HEK293T (cell line): ENCODE results near the gene NRG3.

ENCODE experiments used
- CTCF ChIA-PET: fragments of 350-600 bp; formaldehyde crosslinking; extraction: SDS; loops from one replicate; lab custom pipeline; 2021; ENCODE audit warnings: antibody characterized with exemption, inconsistent platforms; lab: Yijun Ruan, JAX
- POLR2A ChIA-PET: fragments of 350-600 bp; formaldehyde crosslinking; extraction: SDS; loops from one replicate; lab custom pipeline; 2020; ENCODE audit warnings: antibody characterized with exemption, inconsistent platforms; lab: Yijun Ruan, JAX
- DNase-seq: peaks from one replicate; pipeline ENCODE4 v3.0.0; 2012; ENCODE audit warnings: mixed read lengths; ENCODE audit errors: extremely low spot score
- ARNT ChIP-seq: fragments of 450-650 bp; IDR thresholded peaks from 2 replicates; pipeline ENCODE4 v1.6.1; 2017; ENCODE audit warnings: mild to moderate bottlenecking
- BHLHE40 ChIP-seq: fragments of 450-650 bp; IDR thresholded peaks from 2 replicates; pipeline ENCODE4 v1.6.1; 2016; ENCODE audit warnings: mild to moderate bottlenecking, moderate library complexity, borderline replicate concordance
- CTBP1 ChIP-seq: fragments of 450-650 bp; IDR thresholded peaks from 2 replicates; pipeline ENCODE4 v1.6.1; 2016; ENCODE audit warnings: borderline replicate concordance
- ELF4 ChIP-seq: fragments of 450-650 bp; IDR thresholded peaks from 2 replicates; pipeline ENCODE4 v1.6.1; 2017; ENCODE audit warnings: antibody characterized with exemption
- FOXA1 ChIP-seq: fragments of 450-650 bp; IDR thresholded peaks from 2 replicates; pipeline ENCODE4 v1.6.1; 2016; ENCODE audit warnings: mild to moderate bottlenecking
- FOXK2 ChIP-seq: fragments of 450-650 bp; IDR thresholded peaks from 2 replicates; pipeline ENCODE4 v1.6.1; 2016; ENCODE audit warnings: mild to moderate bottlenecking
- FOXM1 ChIP-seq: fragments of 450-650 bp; IDR thresholded peaks from 2 replicates; pipeline ENCODE4 v1.6.1; 2017; ENCODE audit warnings: mild to moderate bottlenecking, borderline replicate concordance
- HDGF ChIP-seq: fragments of 450-650 bp; IDR thresholded peaks from 2 replicates; pipeline ENCODE4 v1.6.1; 2017; ENCODE audit warnings: antibody characterized with exemption, borderline replicate concordance
- L3MBTL2 ChIP-seq: fragments of 450-650 bp; conservative IDR thresholded peaks from 2 replicates; pipeline ENCODE4 v1.6.1; 2016; ENCODE audit warnings: mild to moderate bottlenecking
- LEF1 ChIP-seq: fragments of 450-650 bp; IDR thresholded peaks from 2 replicates; pipeline ENCODE4 v1.6.1; 2017; ENCODE audit warnings: mild to moderate bottlenecking, borderline replicate concordance
- NFRKB ChIP-seq: fragments of 450-650 bp; IDR thresholded peaks from 2 replicates; pipeline ENCODE4 v1.6.1; 2016; ENCODE audit warnings: mild to moderate bottlenecking, moderate library complexity
- PKNOX1 ChIP-seq: fragments of 450-650 bp; IDR thresholded peaks from 2 replicates; pipeline ENCODE4 v1.6.1; 2016
- SP1 ChIP-seq: fragments of 450-650 bp; IDR thresholded peaks from 2 replicates; pipeline ENCODE4 v1.6.1; 2017
- SUZ12 ChIP-seq: fragments of 450-650 bp; IDR thresholded peaks from 2 replicates; pipeline ENCODE4 v1.6.1; 2016; ENCODE audit warnings: mild to moderate bottlenecking
- TARDBP ChIP-seq: fragments of 450-650 bp; IDR thresholded peaks from 2 replicates; pipeline ENCODE4 v1.6.1; 2016
- ZNF384 ChIP-seq: fragments of 450-650 bp; IDR thresholded peaks from 2 replicates; pipeline ENCODE4 v1.6.1; 2016

NRG3 gene

DNA sequence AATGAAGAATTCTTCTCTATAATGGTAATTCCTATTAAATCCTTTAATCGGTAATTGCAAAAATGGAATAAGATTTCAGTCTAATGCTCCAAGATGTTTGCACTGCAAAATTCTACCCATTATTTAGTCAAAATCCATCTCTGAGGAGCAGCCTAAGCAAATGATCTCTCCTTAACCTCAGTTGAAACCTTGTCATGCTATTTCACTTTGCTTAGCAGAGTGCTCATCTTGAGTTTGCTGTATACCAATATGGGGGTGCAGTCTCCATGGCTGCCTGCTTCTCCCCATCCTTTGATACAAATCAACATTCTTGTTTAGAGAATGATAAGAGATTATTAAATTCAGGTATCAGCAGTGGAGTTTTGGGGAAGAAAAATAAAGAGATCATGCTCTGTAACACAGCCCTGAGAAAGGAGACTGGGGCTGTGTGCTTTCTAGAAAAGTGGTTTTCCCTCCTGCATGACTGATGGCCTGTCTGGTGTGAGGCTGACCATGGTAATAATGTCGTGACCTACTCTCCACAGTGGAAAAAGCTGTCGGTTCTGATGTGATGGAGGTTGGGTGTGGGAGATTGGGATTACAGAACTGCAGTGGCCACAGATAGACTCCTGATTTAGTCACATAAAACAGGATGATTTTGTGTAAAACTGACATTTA lies 982.1 kb downstream of the NRG3 start:
- TF ChIP-seq TARDBP (no peak), FOXA1 (no peak), PKNOX1 (no peak), SP1 (no peak), ZNF384 (no peak), SUZ12 (no peak), ELF4 (no peak), BHLHE40 (no peak), HDGF (no peak), LEF1 (no peak), L3MBTL2 (no peak), CTBP1 (no peak), FOXM1 (no peak), ARNT (no peak), NFRKB (no peak)
- CTCF ChIA-PET: no interaction called here
- DNase-seq: no peak
- POLR2A ChIA-PET: no interaction called here

GRCh38 chr10:82861889-82862288 lies 986.9 kb downstream of the NRG3 start:
- DNase-seq: no peak
- CTCF ChIA-PET: no interaction called here
- POLR2A ChIA-PET: no interaction called here
- TF ChIP-seq FOXM1: no peak
- no peak for TF ChIP-seq FOXA1
- TF ChIP-seq HDGF: no peak
- TF ChIP-seq L3MBTL2: no peak
- no peak for TF ChIP-seq TARDBP

DNA sequence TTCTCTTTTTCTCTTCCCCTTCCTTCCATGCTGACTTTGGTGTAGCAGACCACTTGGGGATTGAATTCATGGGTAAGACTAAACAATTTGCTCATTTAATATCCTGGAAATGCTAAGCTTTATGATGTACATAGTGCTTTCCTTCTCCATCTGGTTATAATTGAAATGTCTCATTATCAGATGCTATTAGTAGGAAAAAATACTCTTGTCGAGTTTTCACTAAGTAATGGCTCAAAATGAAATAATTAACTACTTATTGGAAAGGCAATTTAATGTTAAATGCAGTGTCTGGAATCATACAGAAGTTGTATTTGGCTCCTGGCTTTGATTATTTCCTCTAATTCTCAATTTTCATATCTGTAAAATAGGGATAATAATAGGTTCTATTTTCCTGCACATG lies 990.4 kb downstream of the NRG3 start:
- POLR2A ChIA-PET: no interaction called here
- TF ChIP-seq TARDBP (no peak), ELF4 (no peak), CTBP1 (no peak), LEF1 (no peak), FOXA1 (no peak), FOXM1 (no peak), SUZ12 (no peak), L3MBTL2 (no peak), FOXK2 (no peak), PKNOX1 (no peak), NFRKB (no peak), ZNF384 (no peak), HDGF (no peak), SP1 (no peak), BHLHE40 (no peak), ARNT (no peak)
- CTCF ChIA-PET: no interaction called here
- no peak for DNase-seq

- POLR2A ChIA-PET: no interaction called here
- DNase-seq: no peak
- CTCF ChIA-PET: no interaction called here
- TF ChIP-seq LEF1: no peak
- no peak for TF ChIP-seq HDGF
- no peak for TF ChIP-seq ELF4
- TF ChIP-seq L3MBTL2: no peak
- TF ChIP-seq SP1: no peak
- TF ChIP-seq TARDBP: no peak
- no peak for TF ChIP-seq BHLHE40
- no peak for TF ChIP-seq PKNOX1
- TF ChIP-seq CTBP1: no peak
- no peak for TF ChIP-seq SUZ12
- TF ChIP-seq FOXM1: no peak
- TF ChIP-seq NFRKB: no peak
- TF ChIP-seq ARNT: no peak
- no peak for TF ChIP-seq FOXK2
- no peak for TF ChIP-seq ZNF384
- no peak for TF ChIP-seq FOXA1
Measured at GRCh38 chr10:82866424-82867020, 991.5 kb downstream of the NRG3 start.

DNA sequence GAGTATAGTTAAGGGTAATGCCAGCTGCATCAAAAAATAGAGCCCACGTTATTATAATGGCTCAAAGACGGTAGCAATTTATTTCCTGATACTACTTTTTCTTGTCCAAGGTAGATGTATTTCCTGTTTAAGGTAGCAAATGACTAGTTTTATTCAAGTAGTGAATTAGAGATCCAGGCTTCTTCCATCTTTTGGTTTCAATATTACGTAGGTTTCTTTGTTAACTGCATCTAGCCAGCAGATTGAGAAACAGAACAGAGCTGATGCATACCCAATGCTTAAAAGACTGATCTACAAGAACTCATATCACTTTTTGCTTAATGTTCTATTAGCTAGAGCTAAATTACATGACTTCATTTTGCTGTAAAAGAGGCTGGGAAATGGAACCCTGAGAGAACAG lies 992.1 kb downstream of the NRG3 start:
- CTCF ChIA-PET: no interaction called here
- no peak for TF ChIP-seq TARDBP
- POLR2A ChIA-PET: no interaction called here
- no peak for DNase-seq

DNA sequence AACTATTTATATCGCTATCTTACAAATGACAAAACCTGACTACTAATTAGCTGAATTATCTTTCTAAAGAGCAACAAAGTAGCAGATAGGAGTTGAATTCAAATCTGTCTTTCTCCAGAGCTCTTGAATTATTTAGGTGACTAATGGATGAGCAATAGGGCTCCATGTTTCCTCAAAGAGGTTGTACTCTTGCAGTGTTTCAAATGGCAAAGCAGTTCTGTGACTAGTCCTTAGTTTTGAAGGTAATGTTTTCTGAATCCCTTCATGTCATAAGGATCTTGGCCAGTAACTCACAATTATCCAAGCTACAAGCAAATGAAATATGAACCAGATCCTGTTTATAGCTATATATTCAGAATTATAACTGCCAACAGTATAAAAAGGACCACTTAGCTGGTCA lies 999.7 kb downstream of the NRG3 start:
- DNase-seq: no peak
- ChIA-PET POLR2A (no interaction called here), CTCF (interaction anchor here (1.1 kb wide), 1 partner anchor 78 kb away, joined by 3 read pairs; no protein-coding TSS in a partner anchor)
- TF ChIP-seq CTBP1: no peak
- no peak for TF ChIP-seq HDGF
- no peak for TF ChIP-seq SUZ12
- TF ChIP-seq PKNOX1: no peak
- no peak for TF ChIP-seq ZNF384
- TF ChIP-seq BHLHE40: no peak
- no peak for TF ChIP-seq ELF4
- no peak for TF ChIP-seq FOXM1
- no peak for TF ChIP-seq LEF1
- no peak for TF ChIP-seq TARDBP
- no peak for TF ChIP-seq FOXK2
- no peak for TF ChIP-seq L3MBTL2
- no peak for TF ChIP-seq SP1
